Erythroblast (primary cell): ENCODE data around the gene FICD.

Experiments
- GATA1 ChIP-seq: IDR thresholded peaks from 2 replicates; pipeline ENCODE4 v1.6.1; 2011; ENCODE audit warnings: low read depth, mild to moderate bottlenecking, control low read depth, low read length, moderate library complexity
- POLR2A ChIP-seq: IDR thresholded peaks from 2 replicates; pipeline ENCODE4 v1.6.1; 2011; ENCODE audit warnings: mild to moderate bottlenecking, low read length

- no peak for TF ChIP-seq POLR2A
- TF ChIP-seq GATA1: no peak
These were observed 20.0 kb upstream of the FICD start for GRCh38 chr12:108495054-108495453.
